ENCODE data around the gene MCF2L.

Gene MCF2L

DNA sequence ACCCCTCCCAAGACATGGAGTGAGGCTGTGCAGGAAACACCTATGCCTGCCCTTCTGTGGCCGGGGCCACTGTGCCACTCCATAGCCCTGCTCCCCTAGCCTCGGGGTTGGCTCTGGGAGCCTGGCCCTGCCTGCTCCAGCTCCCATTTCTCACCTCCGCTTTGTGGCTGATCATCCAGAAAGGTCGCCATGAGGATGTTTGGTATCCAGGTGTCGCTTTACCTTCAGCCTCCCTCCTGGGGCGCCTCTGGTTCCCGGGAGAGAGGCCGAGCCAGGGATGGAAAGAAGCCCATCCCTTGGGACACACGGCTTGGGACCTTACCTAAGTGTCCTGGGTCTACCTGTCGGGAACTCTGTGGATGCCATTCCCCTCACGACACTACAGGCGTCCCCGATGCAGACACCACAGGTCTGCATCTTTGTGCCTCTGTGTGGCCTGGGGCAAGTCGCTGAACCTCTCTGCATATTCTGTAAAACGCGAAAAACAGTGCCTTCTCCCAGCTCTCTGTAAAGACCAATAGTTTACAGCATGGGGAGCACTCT lies 3.4 kb upstream of the MCF2L start:
- DNase-seq: no peak

DNA sequence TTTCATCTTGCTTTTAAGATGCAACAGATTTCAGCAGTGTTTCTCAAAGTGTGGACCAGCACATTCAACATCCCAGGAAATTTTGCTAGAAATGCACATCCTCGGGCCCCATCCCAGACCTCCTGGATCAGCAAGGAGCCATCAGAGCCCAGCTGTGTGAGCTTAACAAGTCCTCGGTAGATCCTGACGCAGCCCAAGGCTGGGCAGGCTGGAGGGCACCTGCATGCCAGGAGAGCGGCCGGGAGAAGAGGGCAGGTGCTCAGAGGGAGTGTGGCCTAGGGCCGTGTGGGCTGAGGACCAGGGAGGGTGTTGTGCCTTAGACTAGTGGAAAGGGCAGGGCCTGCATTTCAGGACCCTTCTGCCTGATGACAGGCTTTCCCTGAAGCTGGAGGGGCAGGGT lies 2.2 kb upstream of the MCF2L start:
- DNase-seq: no peak

DNA sequence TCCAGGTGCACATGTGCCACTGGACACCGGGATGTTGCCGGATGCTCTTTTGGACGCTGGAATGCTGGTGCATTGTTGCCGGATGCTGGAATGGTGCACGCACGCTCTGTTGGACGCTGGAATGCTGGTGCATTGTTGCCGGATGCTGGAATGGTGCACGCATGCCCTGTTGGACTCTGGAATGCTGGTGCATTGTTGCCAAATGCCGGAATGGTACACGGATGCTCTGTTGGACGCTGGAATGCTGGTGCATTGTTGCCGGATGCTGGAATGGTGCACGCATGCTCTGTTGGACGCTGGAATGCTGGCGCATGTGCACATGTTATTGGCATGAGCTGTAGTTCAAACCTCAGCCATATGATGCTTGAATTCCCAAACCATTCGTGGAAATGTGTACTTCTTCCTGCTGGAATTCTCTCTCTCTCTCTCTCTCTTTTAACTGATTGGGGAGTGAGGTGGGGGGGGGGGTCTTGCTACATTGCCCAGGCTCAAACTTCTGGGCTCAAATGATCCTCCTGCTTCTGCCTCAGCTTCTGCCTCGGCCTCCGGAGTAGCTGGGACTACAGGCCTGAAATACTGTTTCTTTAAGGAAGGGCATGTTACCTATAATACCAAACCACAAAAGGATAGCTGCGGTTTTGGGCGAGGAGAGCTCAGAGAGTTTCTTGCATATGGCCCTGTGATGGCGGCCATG lies 1.2 kb upstream of the MCF2L start:
- DNase-seq: peak; percentile 28

DNA sequence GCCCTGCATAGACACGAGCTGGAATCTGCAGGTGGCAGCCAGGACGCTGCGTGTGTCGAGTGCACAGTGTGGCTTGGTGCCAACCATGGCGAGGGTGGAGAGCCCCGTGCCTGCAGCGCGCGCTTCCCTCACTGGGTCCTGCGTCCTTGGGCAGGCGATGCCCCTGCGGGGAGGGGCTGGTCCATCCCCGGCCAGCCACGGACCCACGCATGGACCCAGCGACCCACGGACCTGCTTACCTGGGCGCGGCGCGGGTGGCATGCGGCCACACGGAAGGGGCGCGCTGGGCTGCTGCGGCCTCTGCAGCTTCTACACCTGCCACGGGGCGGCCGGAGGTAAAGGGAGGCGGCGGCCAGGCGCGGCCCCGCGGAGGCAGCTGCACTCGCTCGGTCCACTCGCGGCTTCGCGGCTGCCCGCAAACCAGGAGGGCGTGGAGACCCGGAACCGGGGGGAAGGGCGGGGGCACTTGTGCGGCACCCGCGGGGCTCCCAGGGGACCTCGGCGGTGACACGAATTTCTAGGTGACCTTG lies 569 bp upstream of the MCF2L start:
- no peak for DNase-seq

DNA sequence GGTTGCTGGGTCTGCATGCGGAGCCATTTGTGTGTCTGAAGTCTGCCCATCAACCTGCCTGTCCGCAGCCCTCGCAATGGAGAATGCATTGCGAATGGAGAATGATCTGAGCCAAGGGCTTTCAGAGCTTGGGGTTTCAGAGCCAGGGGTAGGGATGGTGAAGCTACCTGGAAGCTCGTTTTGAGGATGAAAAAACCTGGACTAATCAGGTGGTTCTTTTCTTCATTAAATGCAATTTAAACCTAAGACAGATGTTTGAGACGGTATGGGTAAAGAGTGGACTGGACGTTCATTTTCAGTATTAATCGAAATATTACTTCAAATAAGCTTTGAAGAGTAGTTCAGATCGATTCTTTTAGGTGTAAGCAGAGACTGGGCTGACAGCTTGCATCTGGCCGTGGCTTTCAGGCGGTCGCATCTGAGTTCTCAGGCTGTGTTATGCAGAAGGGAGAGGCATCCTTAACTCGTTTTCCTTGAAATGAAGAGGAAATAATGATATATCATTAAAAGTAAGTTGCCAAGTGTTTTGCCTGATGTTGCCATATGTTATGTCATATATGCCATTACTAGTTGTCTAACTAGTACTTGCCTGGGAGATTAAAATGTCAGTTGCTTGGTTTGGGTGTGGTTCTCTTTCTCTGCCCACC lies 801 bp downstream of the MCF2L start:
- no peak for DNase-seq

DNA sequence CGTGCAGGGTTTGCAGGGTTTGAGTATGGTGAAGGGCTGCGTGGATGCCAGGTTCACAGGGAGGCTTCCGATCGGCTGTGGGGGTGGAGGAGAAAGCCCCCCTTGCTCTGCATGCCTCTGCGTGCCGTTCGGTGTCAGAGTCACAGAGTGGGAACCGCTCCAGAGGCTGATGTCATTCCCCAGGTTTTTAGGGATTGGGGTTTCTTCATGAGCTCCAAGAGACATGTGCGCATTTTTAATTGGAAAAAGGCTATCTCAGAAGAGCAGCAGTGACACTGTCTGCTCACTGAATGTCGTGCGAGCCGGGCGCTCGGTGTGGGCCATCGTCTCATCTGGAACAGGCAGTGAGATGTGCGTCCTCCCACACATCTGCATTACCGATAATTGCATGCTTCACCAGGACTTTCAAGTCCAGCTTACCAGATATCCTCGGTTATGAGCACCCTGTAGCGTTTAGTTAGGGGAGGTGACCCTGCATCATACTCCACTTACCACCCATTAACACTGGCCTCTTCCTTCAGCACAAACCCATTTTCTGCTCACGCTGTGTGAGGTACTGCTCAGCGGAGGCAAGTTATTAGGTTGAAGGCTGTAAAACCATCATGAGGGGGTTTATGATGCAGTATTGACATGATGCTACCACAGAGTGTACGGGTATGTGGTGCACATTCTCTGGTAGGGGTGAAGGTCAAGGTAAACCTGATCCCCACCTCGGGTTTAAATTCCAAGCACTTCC lies 1.7 kb downstream of the MCF2L start:
- peak; percentile 7 for DNase-seq

DNA sequence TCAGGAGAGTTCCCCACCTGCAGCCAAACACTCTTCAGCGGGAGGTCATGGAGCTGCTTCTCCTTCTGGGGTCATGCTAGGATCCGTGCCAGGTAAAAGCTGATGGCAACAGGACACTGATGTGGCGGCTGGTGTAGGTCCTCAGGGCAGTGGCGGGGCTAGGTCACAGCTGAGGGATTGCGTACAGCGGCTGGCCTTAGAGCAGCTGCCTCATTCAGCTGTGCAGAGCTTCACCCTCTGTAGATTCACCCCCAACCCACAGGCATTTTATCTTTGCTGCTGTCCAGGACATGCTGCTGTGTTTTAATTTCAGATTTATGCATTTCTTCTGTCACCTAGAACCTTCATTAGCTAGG lies 2.3 kb downstream of the MCF2L start:
- DNase-seq: no peak

DNA sequence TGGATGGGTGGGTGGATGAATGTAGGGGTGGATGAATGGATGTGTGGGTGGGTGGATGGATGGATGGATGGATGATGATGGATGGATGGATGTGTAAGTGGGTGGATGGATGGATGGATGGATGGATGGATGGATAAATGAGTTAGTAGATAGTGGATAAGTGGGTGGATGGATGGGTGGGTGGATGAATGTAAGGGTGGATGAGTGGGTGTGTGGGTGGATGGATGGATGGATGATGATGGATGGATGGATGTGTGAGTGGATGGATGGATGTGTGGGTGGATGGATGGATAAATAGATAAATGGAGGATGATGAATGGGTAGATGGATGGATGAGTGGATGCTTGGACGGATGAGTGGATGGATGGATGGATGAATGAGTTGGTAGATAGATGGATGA lies 3.2 kb downstream of the MCF2L start:
- DNase-seq: no peak

DNA sequence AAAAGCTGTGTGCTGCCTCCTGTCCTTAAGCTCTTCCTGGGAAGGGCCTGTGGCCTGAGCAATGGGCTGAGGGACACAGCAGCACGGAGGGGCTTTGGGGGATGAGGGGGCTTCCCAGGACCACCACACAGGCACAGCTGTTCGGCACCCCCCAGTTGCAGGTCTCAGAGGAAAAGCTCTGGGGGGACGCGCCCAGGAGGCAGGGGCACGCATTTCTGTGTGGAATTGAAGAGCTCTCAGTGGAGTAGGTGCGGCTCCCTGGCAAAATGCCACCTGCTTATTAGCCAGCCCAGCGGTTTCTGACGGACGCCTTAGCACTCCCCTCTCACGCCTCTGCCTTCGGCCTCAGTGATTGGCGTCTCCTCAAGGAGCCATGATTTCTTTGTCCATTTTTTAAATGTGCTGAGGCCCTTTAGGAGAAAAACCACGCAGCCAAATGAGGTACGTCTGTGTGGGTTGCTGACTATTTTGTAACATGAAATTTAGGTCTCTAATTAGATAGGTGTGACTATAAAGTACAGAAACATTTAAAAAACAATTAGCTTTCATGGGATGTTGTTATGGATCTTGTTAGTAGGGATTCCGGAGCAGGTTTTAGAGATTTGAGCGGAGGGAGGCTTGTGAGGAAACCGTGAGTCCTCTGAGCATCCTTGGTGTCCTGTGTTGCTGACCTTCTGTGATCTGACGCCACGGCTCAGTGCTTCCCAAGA lies 4.0 kb downstream of the MCF2L start:
- no peak for DNase-seq

DNA sequence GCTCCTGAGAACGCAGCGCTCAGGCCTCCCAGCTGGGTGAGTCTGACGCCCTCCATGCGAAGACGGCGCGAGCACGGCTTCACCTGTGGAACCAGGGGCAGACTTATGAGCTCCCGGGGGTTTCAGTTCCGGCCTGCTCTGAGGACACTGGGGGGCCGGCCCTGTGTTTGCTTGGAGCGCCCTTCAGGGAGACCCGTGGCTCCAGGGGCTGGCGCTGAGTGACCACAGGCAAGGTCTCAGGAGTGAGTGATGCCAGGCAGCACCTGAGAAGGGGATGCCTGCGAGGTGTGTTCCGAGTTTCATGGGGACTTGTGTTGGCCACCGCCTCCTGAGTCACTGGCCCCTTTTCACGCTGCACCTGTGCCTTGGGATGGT lies 4.5 kb downstream of the MCF2L start:
- no peak for DNase-seq

DNA sequence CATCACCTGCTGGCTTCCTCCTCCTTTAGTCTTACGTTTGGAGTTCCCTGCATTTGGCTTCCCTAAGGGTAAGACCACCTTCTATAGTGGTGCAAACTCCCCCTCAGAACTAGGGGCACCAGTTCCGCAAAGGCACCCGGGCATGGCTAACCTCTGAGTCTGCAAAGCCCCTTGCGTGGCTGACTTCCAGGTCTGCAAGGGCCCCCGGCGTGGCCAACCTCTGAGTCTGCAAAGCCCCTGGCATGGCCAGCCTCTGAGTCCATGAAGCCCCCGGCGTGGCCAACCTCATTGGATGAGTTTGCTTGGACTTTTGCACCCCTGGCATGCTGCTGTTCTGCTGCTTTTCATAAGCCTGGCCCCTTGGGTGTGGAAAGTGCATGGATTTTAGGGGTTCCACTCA lies 5.1 kb downstream of the MCF2L start:
- DNase-seq: no peak

DNA sequence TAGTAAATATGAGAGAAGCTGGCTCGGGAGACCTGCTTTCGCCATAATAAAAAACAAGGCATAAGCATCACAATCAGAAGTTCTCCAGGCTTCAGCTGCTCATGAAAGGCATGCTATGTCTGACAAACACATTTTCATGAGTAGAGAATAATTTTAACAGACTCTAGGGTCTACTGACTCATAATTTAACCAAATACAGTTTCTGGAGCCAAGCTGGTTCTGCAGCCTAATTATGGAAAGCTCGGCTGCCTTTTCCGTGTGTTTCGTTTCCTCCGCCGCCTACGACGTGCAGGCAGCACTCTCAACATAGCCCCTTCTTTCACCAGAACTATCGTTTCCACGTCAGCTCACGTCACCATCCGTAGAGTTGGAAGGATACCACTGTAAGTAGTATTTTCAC lies 5.7 kb downstream of the MCF2L start:
- DNase-seq: no peak

DNA sequence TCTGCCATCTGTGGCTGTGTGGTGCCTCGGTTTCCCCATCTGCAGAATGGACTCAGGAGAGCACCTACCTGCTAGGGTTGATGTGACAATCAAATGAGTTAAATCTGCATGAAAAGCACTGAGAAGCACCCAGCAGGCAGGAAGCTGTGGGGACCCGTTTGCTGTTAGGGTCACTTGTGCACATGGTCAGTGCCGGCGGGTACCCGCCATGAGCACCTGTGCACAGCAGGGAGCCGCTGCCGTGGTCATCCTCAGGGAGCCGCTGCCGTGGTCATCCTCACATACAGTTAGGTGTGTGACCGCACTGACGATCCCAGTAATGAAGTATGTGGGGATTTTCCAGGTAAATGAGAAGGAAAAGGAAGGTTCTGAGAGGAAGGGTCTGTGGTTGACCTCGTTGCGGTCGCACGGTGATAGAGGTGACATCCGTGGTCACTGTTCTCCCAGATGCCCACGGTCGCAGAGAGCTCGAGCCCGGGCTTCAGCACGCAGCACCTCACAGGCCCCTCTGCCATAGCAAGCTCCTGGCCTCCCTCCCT lies 6.5 kb downstream of the MCF2L start:
- DNase-seq: no peak

DNA sequence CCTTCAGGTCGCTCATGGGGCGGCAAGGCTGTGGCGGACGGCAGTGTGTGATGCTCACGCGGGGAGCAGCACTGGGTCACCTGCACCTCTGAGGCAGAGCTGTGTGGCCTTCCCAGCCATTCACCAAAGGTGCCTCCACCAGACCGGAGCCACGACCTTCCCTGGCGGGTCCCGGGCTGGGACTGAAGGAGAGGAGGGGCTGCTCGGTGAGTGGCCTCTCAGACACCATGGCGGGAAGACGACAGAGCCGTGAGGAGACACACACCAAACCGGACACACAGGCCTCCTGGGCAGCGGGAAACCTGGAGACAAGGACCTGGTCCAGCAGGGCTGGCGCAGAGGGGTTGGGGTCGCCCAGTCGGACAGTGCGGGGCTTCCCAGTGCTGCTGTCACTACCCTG lies 7.5 kb downstream of the MCF2L start:
- no peak for DNase-seq

DNA sequence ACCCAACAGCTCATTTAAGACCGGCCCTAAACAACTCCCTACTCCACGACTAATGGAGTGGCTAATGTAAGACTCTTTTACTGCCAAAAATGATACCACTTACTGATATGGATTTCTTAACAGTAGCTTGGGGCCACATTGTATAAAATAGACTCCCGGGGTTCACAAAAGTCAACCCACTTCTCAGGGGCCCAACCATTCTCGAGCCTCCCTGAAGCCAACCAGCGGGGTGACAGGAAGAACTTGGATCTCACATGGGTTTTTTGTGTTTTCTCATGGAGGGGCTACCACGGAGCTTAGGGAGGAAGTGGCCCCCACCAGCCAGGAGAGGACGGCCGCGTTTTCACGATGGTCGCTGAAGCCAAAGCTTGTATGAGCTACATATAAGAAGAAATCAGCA lies 8.1 kb downstream of the MCF2L start:
- DNase-seq: no peak

DNA sequence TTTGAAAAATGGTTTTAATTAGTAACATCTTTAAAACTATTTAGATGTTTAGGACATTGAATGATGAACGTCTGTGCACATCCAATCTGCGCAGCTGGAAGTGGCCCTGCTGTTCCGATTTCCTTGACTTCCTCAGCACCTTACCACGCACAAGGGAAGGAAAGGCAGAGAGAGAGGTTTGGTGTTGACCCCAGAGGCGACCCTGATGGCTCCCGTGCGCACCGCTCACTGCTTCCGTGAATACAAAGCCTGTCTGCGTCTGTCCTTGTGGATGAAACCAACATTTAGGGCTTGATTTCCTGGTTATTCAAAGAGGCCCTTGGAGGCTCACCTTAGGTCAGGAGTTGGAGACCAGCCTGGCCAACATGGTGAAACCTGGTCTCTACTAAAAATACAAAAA lies 8.5 kb downstream of the MCF2L start:
- DNase-seq: no peak

DNA sequence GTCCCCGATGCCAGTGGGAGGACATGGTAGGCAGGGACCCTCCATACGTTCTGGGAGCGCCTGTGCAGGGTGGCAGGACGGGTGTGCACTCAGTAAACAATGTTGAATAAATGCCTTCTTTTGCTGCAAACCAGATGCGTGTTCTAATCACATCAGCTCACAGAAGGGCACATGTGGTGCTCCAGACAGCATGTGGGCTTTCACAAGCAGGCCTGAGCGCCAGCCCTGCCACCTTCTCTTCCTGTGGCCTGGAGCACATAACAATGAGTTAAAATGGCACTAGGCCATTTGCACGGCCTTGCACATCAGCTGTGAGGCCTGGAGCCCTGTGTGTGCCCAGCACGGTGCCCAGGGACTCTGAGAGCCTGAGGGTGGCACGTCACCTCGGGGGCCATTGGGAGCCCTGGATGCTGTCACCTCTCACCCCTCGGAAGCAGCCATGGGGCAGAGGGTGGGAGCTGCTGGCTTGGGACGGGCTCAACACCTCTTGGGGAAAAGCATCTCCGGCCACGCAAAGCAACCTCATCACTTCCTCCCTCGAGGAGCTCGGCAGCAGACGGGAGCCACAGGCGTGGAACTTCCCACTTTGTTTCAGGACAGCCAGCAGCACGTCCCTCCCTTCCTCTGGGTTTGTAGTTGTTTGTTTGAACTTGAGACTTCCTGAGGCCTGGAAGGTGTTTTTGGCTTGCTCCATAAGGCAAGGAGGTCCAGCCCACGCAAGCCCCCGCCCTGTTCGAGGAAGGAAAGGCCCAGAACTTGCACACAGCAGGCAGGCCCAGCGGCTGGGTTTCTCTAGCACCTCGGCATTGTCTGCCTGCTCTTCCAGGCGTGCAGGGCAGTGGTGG lies 9.8 kb downstream of the MCF2L start:
- DNase-seq: no peak

DNA sequence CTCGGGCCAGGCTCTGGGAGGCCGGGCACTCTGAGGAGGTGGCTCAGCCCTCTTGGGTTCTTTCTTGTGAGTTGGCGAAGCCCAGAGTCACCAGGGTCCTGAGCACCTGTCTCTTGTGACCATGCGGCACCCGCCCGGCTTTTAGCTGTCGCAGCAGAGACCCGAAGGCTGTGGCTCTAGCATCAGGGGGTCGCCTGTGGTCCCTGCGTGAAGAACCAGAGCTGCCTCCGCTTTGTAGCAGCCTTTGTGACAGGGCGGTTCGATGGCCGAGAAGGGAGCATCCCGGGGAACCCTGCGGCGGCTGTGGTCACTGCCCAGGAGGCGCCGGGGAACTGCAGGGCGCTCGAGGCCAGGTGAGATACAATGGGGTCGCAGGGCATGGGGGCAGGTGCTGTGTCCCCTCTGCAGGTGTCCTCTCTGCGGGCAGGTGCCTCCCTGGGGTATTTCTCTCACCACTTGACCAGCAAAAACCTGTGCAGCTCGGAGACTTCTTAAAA lies 10.4 kb downstream of the MCF2L start:
- no peak for DNase-seq

DNA sequence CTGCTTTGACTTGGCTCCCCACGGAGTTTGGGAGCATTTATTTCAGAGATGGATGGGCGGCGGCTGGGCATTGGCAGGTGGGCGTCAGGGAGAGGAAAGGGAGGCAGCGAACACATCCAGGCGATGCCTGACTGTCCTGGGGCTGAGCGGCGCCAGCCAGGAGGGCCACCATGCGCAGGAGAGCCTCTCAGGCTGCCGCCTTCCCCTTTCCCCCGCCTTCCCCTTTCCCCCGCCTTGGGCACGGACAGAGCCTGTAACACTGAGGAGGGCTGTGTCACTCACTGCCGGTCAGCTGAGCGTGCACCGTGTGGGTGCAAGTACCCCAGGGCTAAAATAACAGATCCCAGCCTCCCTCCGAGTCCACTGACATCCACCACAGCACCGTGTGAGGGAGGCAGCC lies 11.4 kb downstream of the MCF2L start:
- no peak for DNase-seq

DNA sequence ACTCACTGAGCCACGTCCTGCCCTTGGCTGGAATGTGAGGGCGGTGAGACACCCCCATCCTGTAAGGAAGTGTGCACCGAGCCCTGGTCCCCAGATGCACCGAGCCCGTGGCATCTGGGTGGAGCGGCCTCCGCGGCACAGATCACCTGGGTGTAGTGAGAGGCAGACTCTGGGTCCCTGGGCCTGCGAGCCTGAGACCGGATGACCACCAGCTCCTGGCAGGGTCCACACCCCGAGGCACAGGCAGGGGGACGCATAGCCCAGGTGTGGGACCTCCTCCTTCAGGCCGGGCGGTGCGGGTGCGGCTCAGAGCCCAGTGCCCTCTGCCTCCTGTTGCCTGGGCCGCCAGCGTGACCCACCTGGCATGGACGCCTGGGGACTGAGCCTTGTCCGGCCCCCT lies 12.4 kb downstream of the MCF2L start:
- DNase-seq: no peak

DNA sequence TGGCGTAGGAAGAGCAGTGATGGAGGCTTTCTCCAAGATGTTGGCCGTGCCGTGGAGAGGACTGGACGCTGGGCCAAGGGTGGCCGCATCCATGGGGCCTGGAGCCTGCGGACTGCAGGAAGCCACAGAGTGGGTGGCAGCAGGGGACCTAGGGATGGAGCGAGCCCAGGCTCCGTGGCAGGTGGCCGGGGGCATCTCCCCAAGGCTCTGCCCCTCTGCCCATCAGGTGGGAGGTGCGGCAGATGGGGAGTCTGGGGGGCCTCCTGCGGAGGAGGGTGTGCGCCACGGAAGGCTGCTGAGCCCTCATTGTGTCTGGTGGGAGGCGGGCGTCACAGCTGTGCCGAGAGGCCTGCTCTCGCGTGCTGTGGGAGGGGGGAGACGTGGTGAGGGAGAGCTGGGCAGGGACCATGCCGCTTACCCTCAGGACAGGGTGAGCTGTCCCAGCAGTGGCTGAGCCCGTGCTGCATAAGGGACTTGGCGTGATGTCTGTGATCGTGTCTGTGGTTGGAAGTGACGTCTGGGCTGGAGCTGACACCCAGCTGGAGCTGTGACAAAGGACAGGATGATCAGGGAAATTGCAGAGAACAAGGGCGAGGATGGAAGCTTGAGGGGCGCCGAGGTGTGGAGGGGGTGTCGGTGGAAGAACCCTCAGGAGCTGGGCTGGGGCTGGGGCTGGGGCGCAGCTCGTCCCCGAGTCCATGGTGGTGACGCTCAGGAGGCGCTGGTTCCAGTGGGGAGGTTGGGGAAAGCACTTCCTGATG lies 13.4 kb downstream of the MCF2L start:
- no peak for DNase-seq
